Type B pancreatic cell (in vitro differentiated cells): ENCODE measurements around the gene XPR1. TPM values are rescaled to one million over a fixed set of nuclear protein-coding genes. Genes with fewer than 3 reads are reported as not detected.

Source experiments
- DNase-seq: peaks from one replicate; pipeline ENCODE4 v3.0.0; 2021; ENCODE audit warnings: mixed read lengths; ENCODE audit not compliant: unreplicated experiment; ENCODE audit errors: extremely low spot score
- H3K27ac Mint-ChIP-seq: 2 replicates; pipeline ENCODE4 v1.8.0; 2021; ENCODE audit warnings: mild to moderate bottlenecking, mixed read lengths
- H3K27me3 Mint-ChIP-seq: 2 replicates; pipeline ENCODE4 v1.8.0; 2021; ENCODE audit warnings: mixed read lengths
- H3K36me3 Mint-ChIP-seq: 2 replicates; pipeline ENCODE4 v1.8.0; 2021; ENCODE audit warnings: mixed read lengths
- H3K4me1 Mint-ChIP-seq: one replicate; pipeline ENCODE4 v1.8.0; 2021; ENCODE audit warnings: mixed read lengths; ENCODE audit not compliant: unreplicated experiment
- H3K4me3 Mint-ChIP-seq: 2 replicates; pipeline ENCODE4 v1.8.0; 2021; ENCODE audit warnings: mild to moderate bottlenecking, mixed read lengths
- H3K9me3 Mint-ChIP-seq: 2 replicates; pipeline ENCODE4 v1.8.0; 2021; ENCODE audit warnings: mixed read lengths
- CTCF ChIP-seq: fragments of 200-600 bp; sonication (generic); conservative IDR thresholded peaks from 2 replicates; pipeline ENCODE4 v1.5.0; 2021; ENCODE audit warnings: antibody characterized with exemption, mild to moderate bottlenecking
- total RNA-seq: library from RNA; stranded (reverse); gene quantifications from 2 replicates; pipeline ENCODE4 v1.2.1, GENCODE V29; 2021; ENCODE audit warnings: low replicate concordance

XPR1 gene
- total RNA-seq, 1 donor from 2014 or later, result 48.5 TPM

GRCh38 chr1:180670681-180671080, 38.9 kb downstream of the XPR1 start:
- Mint-ChIP-seq H3K4me3 (no peak overlapping the region), H3K9me3 (peaks cover 16% of the 10 kb centered on the region), H3K27ac (no peak overlapping the region)

GRCh38 chr1:180672105-180672504, 40.3 kb downstream of the XPR1 start:
- peaks cover 11% of the 10 kb centered on the region for H3K9me3 Mint-ChIP-seq
- no peak for TF ChIP-seq CTCF
- no peak overlapping the region for H3K27ac Mint-ChIP-seq
- peaks cover 5% of the 10 kb centered on the region for H3K4me1 Mint-ChIP-seq
- H3K36me3 Mint-ChIP-seq, result peaks cover 29% of the 10 kb centered on the region
- DNase-seq, result no peak
- H3K27me3 Mint-ChIP-seq, result no peaks in the 10 kb centered on the region
- no peak overlapping the region for H3K4me3 Mint-ChIP-seq

More at GRCh38 chr1:180670681-180671080, 38.9 kb downstream of the XPR1 start:
- DNase-seq, result no peak
- Mint-ChIP-seq H3K4me1 (peaks cover 5% of the 10 kb centered on the region), H3K27me3 (no peaks in the 10 kb centered on the region), H3K36me3 (peaks cover 30% of the 10 kb centered on the region)
- TF ChIP-seq CTCF, result no peak

- peaks cover 5% of the 10 kb centered on the region for H3K4me1 Mint-ChIP-seq
- DNase-seq, result no peak
- H3K4me3 Mint-ChIP-seq, result no peak overlapping the region
- H3K27me3 Mint-ChIP-seq, result no peaks in the 10 kb centered on the region
- H3K9me3 Mint-ChIP-seq, result peaks cover 8% of the 10 kb centered on the region
- no peak overlapping the region for H3K27ac Mint-ChIP-seq
- H3K36me3 Mint-ChIP-seq, result peaks cover 25% of the 10 kb centered on the region
- no peak for TF ChIP-seq CTCF
These were observed 40.7 kb downstream of the XPR1 start for GRCh38 chr1:180672505-180672904.

GRCh38 chr1:180674603-180675530, 43.0 kb downstream of the XPR1 start:
- Mint-ChIP-seq H3K36me3 (peaks cover 16% of the 10 kb centered on the region), H3K4me1 (peaks cover 5% of the 10 kb centered on the region), H3K4me3 (no peak overlapping the region), H3K27ac (no peak overlapping the region), H3K27me3 (no peaks in the 10 kb centered on the region), H3K9me3 (peaks cover 12% of the 10 kb centered on the region)
- TF ChIP-seq CTCF, result no peak
- no peak for DNase-seq

GRCh38 chr1:180675586-180675985, 43.8 kb downstream of the XPR1 start:
- no peak for DNase-seq
- Mint-ChIP-seq H3K36me3 (peaks cover 11% of the 10 kb centered on the region), H3K27me3 (no peaks in the 10 kb centered on the region), H3K9me3 (peaks cover 13% of the 10 kb centered on the region), H3K4me3 (no peak overlapping the region), H3K4me1 (peaks cover 5% of the 10 kb centered on the region), H3K27ac (no peak overlapping the region)
- no peak for TF ChIP-seq CTCF
